Mesodermal cell (in vitro differentiated cells): ENCODE measurements around the gene CACNG4.

Experiments
- H3K27ac ChIP-seq: 2 replicates; pipeline ENCODE4 v1.7.0; 2013; ENCODE audit warnings: mild to moderate bottlenecking, low read depth, low read length, moderate library complexity; ENCODE audit not compliant: severe bottlenecking
- H3K36me3 ChIP-seq: 2 replicates; pipeline ENCODE4 v1.7.1; 2013; ENCODE audit warnings: mild to moderate bottlenecking, low read length, moderate library complexity; ENCODE audit not compliant: control insufficient read depth, insufficient read depth
- H3K4me1 ChIP-seq: one replicate; pipeline ENCODE4 v1.7.1; 2013; ENCODE audit warnings: mild to moderate bottlenecking, low read length; ENCODE audit not compliant: insufficient read depth, control insufficient read depth, poor library complexity, severe bottlenecking
- H3K4me3 ChIP-seq: 2 replicates; pipeline ENCODE4 v1.7.0; 2013; ENCODE audit warnings: low read length, control low read depth, mild to moderate bottlenecking; ENCODE audit not compliant: insufficient read depth, poor library complexity, severe bottlenecking; ENCODE audit errors: extremely low read depth
- H3K9me3 ChIP-seq: 2 replicates; pipeline ENCODE4 v1.7.1; 2013; ENCODE audit warnings: mild to moderate bottlenecking, low read length, moderate library complexity; ENCODE audit not compliant: control insufficient read depth
- WGBS, 2 experiments: methylation state at CpG; one replicate each; pipeline ENCODE4 v1.1.5; 2013; ENCODE audit warnings: missing lambda C conversion rate in 2 of 2; ENCODE audit not compliant: insufficient coverage in 2 of 2; 5-methylcytosine and 5-hydroxymethylcytosine counted together

CACNG4 gene

DNA sequence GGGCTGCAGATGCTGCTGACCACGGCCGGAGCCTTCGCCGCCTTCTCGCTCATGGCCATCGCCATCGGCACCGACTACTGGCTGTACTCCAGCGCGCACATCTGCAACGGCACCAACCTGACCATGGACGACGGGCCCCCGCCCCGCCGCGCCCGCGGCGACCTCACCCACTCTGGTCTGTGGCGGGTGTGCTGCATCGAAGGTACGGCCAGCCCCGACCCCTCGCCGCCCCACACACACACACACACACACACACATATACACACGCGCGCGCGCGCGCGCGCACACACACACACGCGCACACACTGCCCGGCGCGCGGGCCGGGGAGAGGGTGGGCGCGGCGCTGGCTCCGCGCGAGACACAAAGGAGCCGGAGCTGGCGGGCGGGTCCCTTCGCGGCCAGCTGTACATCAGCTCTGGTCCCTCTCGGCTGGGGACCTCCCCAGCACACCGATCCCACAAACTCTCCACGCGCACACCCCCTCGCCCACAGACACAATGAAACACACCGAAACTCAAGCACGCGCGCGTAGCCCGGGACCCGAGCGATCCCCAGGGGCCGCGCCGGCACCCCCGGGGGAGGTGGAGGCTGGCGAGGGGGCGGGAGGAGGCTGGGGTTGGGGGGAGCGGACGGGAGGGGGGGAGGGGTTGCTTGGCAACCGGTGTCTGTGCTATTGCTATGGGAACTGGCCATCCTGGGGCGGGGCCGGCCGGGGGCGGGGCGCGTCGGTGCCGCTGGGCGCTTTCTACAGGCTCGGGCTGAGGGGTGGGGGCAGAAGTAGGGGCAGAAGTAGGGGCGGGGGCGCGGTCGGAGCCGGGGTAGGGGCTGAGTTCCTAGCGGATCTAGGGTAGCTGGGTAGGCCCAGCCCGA is 658 bp downstream of the CACNG4 start:
- 0% methylated on average over 14 to 24 of the region's 92 CpGs for WGBS, 2 experiments
- Histone ChIP-seq H3K9me3 (no peaks in the 10 kb centered on the region), H3K4me3 (peak overlapping the region; percentile 55), H3K4me1 (peaks cover 7% of the 10 kb centered on the region), H3K27ac (no peak overlapping the region), H3K36me3 (no peaks in the 10 kb centered on the region)

DNA sequence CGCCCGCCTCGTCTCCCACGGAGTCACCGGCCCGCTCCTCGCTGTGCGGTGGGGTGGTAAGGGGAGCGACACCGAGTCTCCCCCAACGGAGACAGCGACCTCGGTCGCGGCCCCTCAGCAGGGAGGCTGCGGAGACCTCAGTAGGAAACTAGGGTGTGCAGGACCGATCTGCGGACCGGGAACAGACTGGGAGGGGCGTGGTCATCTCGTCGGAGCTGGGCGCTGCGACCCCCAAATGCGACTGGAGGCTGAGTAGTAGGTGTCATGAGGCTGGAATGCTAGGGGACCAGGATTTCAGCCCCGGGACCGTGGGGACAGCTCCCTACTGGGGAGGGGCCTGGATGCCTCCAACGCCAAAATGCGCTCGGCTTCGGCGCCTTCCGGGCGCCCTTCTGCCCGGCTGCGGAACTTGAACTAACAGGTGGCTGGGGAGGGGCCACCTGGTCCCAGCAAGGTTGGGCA is 1.3 kb downstream of the CACNG4 start:
- no peak overlapping the region for H3K27ac ChIP-seq
- no peaks in the 10 kb centered on the region for H3K36me3 ChIP-seq
- peaks cover 7% of the 10 kb centered on the region for H3K4me1 ChIP-seq
- 1 to 2% methylated on average over 30 of the region's 36 CpGs for WGBS, 2 experiments
- H3K9me3 ChIP-seq, result no peaks in the 10 kb centered on the region
- H3K4me3 ChIP-seq, result peak overlapping the region; percentile 55

DNA sequence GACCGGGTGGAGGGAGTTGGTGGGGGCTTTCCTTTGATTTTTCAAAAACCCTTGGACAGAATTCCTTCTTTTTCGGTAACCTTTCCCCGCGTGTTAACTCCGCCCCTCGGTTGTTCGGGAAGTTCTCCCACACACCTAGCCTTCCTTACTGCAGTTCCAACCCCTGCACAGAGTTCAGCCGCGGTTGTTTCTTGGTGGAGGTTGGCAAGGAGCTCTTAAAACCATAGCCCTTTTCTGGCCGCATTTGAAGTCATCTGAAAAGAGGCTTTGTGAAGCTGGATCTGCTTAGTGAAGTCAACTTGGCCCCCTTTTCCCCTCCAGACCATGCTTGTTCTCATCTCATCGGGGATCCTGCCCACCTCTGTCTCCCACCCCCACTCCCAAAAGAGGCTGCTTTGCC is 1.8 kb downstream of the CACNG4 start:
- Histone ChIP-seq H3K9me3 (no peaks in the 10 kb centered on the region), H3K4me3 (peak overlapping the region; percentile 55), H3K36me3 (no peaks in the 10 kb centered on the region), H3K4me1 (peaks cover 7% of the 10 kb centered on the region), H3K27ac (no peak overlapping the region)
- WGBS, 2 experiments, result 21 to 35% methylated on average over 3 to 4 of the region's 11 CpGs

DNA sequence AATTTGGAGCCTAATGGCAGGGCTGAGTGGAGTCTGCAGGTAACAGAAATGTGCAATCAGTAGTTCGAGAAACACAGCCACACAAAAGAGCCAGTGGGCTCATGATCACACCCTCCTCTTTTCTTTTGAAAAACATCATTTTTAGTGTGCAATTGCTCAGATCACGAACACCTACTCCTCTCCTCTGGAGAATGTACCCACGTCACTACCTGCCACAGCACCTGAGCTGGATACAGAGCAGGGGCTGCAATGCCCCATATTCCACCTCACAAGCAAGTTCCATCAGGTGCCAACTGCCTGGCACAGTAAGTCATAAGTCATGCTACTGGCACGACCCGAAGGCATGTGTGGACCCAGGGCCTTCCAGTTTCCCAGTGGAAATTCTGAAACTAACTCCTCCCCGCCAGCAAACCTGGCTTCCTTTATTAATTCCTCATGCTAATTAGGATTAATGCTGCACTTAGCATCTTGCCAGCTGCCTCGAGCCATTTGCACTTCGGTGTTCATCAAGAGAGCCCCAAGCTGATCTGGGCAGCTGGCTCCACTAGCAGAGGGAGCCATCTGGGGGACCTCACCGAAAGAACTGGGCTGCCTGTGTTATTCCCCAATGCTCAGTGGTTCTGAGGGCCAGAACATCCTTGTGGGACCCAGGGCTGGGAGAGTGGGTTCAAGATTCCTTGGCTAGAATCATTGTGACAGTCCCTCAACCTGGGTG is 2.4 kb downstream of the CACNG4 start:
- 87 to 95% methylated on average over 9 of the region's 9 CpGs for WGBS, 2 experiments
- H3K4me3 ChIP-seq, result no peak overlapping the region

DNA sequence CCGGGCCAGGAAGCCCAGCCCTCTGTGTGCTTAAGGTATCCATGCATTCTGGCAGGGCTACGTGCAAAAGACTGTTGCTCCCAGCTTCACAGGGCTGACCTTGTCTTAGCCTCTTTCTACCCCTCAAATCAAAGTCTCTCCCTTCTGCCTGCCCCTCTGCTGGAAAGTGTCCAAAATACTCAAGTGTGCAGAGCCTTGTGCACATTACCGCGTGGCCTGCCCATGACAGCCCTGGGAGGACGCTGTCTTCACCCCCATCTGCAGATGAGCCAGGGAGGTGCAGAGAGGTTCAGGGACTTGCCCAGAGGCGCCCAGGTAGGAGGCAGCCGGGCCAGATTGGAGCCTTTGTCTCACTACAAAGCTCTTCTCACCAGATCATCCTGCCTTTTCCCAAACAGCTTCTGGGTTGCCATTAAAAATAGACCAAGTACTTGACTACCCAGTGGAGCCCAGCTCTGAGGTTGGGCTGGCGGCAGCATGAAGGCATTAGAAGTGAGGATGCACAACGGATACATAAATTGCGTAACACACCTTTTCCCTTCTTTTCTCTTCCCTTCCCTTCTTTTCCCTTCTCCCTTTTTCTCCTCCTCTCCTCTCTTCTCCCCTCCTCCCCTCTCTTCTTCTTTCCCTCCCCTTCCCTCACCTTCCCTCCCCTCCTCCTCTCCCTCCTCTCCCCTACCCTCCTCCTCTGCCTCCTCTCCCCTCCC is 3.5 kb downstream of the CACNG4 start:
- Histone ChIP-seq H3K27ac (no peak overlapping the region), H3K4me3 (no peak overlapping the region), H3K36me3 (no peaks in the 10 kb centered on the region), H3K4me1 (peaks cover 7% of the 10 kb centered on the region), H3K9me3 (no peaks in the 10 kb centered on the region)
- 79 to 83% methylated on average over 7 to 9 of the region's 10 CpGs for WGBS, 2 experiments

More for the DNA sequence above, 2.4 kb downstream of the CACNG4 start:
- Histone ChIP-seq H3K27ac (no peak overlapping the region), H3K4me1 (peaks cover 7% of the 10 kb centered on the region), H3K9me3 (no peaks in the 10 kb centered on the region), H3K36me3 (no peaks in the 10 kb centered on the region)

DNA sequence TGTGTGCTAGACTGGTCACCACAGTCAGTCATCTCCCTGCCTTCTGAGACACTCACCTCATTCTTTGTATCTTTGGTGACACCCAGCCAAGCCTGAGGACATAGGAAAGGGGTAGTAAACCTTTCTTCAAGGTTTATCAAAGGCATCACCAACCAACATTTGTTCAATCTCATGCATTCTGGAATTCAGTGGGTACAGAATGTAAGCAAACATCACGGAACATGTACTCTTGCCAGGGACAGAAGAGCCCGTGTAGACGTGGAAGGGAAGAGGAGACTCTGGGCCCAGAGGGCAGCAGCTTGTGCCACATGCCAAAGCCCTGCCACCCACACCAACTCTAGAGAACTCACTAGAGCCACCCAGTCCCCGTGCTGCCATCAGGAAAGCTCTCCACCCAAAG is 4.4 kb downstream of the CACNG4 start:
- 76 to 87% methylated on average over 4 of the region's 4 CpGs for WGBS, 2 experiments
- Histone ChIP-seq H3K36me3 (no peaks in the 10 kb centered on the region), H3K4me1 (peaks cover 7% of the 10 kb centered on the region), H3K4me3 (no peak overlapping the region), H3K27ac (no peak overlapping the region), H3K9me3 (no peaks in the 10 kb centered on the region)

DNA sequence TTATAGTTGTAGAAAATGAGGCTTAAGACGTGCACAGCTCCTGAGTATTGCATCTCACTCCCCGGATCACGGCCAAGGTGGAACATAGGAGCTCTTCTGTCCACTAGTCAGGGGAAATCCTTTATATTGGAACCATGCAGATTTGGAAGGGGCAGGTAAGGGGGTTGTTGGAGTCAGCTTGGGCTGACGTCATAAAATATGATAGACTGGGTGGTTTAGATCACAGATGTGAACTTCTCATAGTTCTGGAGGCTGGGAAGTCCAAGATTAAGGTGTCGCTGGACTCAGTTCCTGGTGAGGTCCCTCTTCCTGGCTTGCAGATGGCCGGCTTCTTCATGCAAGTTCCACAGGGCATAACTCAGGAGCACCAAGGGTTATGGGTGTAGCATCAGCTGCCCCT is 5.6 kb downstream of the CACNG4 start:
- Histone ChIP-seq H3K36me3 (no peaks in the 10 kb centered on the region), H3K4me3 (no peak overlapping the region), H3K4me1 (peaks cover 7% of the 10 kb centered on the region), H3K27ac (no peak overlapping the region), H3K9me3 (no peaks in the 10 kb centered on the region)
- 84 to 92% methylated on average over 4 to 6 of the region's 6 CpGs for WGBS, 2 experiments

DNA sequence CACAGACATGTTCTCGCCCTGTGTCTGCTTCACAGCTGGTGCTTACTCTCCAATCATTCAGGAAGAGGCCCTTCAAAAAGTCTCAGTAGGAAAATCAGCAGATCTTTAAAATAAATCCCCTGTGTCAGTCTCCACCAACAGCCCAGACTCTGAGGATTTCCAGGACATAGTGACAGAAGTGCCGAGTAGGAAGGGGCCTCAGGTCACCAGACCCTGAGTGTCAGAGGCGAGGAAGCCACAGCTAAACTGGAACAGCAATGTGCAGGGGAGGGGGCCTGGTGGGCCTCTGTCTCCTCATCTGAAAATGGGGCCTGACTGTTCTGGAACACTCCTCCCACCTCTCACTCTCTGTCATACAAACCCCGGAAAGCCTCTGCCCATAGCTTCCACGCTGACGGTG is 6.3 kb downstream of the CACNG4 start:
- H3K4me1 ChIP-seq, result peaks cover 7% of the 10 kb centered on the region
- no peaks in the 10 kb centered on the region for H3K36me3 ChIP-seq
- no peak overlapping the region for H3K4me3 ChIP-seq
- no peak overlapping the region for H3K27ac ChIP-seq
- H3K9me3 ChIP-seq, result no peaks in the 10 kb centered on the region
- 88 to 92% methylated on average over 5 to 6 of the region's 6 CpGs for WGBS, 2 experiments

DNA sequence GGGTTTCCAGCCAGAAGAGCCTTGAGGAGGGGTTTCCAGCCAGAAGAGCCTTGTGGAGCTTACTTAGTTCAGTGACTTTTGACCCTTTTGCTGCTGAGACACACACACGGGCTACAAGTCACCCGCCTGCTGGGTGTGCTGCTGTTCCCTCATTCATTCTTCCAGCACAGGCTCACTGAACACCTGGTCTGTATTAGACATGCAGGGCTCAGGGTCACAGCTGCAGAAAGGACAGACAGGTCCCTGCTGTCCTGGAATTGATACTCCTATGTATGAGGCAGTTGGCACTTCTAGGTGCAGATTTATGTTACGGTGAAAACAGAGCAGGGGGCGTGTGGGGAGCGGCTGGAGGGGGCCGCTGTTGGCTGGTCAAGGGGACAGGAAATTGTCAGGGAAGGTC is 6.8 kb downstream of the CACNG4 start:
- Histone ChIP-seq H3K36me3 (no peaks in the 10 kb centered on the region), H3K4me1 (peaks cover 6% of the 10 kb centered on the region), H3K27ac (no peak overlapping the region), H3K9me3 (no peaks in the 10 kb centered on the region), H3K4me3 (no peak overlapping the region)
- 96% methylated on average over 3 to 6 of the region's 6 CpGs for WGBS, 2 experiments

DNA sequence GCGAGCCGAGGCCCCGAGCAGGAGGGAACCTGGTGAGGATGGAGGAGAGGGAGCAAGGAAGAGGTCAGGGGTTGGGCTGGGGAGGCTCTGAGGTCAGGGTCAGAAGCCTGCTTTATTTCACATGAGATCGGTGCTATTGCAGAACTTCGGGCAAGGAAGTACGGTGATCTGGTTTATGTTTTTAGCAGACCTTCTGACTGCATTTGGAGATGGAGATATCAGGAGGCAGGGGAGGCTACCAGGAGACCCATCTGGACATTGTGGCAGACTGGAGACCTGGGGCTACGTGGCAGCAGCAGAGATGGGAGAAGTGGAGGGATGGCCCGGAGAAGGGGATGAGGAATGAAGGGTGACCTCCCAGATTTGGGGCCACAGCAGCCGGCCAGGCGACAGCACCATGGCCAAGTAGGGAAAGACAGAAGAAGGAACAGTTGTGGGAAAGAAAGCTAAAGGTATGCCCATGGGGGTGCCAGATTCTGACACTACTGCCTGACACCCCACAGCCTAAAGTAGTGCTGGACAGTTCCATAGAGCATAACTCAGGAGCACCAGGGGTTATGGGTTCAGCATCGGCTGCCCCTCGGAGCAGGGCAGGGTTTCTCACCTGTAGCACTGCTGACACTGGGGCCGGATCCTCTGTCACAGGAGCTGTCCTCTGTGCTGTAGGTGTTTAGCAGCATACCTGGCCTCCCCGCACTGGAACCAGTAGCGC is 7.4 kb downstream of the CACNG4 start:
- H3K9me3 ChIP-seq, result no peaks in the 10 kb centered on the region
- no peaks in the 10 kb centered on the region for H3K36me3 ChIP-seq
- H3K4me1 ChIP-seq, result peaks cover 3% of the 10 kb centered on the region
- no peak overlapping the region for H3K27ac ChIP-seq
- no peak overlapping the region for H3K4me3 ChIP-seq
- 86 to 90% methylated on average over 14 to 15 of the region's 15 CpGs for WGBS, 2 experiments
